Measurements from ENCODE around the gene GABRG3. TPM values are rescaled to one million over a fixed set of nuclear protein-coding genes. Genes with fewer than 3 reads are reported as not detected.

The GABRG3 gene
- total RNA-seq, 1 experiment from 2014 or later, result 0.15 TPM

DNA sequence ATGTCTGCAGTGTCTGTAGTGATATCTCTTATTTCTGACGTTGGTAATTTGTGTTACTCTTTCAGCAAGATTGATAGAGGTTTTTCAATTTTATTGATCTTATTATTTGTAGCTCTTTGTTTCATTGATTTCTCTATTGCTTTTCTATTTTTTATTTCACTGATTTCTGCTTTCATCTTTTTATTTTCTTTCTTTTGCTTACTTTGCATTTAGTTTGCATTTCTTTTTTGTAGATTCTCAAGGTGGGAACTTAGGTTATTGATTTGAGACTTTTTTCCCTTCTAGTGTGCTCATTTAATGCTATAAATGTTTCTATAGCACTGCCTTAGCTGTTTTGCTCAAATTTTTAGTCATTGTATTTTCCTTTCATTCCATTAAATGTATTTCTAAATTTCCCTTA lies 49.5 kb upstream of the GABRG3 start:
- Histone ChIP-seq H3K14ac (ENCODE audit: insufficient read depth, low read length) (no peak overlapping the region), H4K20me1 (ENCODE audit: control insufficient read depth, insufficient read depth, insufficient read length) (no peaks in the 10 kb centered on the region), H2BK15ac (ENCODE audit: low read depth, low read length) (no peak overlapping the region), H3K56ac (ENCODE audit: insufficient read length, low read depth, low read length) (no peak overlapping the region), H3K18ac (ENCODE audit: insufficient read length, low read depth, low read length) (no peak overlapping the region), H4K8ac (replicated peaks; ENCODE audit: insufficient read length, low read depth, low read length) (no peak overlapping the region), H2AK5ac (ENCODE audit: insufficient read length, low read length) (no peak overlapping the region), H3K79me1 (ENCODE audit: insufficient read depth, low read depth, low read length, poor library complexity, severe bottlenecking) (no peaks in the 10 kb centered on the region), H2AFZ (ENCODE audit: low read length) (no peak overlapping the region), H3K79me2 (ENCODE audit: insufficient read depth, low read length) (no peaks in the 10 kb centered on the region), H2BK20ac (ENCODE audit: low read depth, low read length, poor library complexity, severe bottlenecking) (no peak overlapping the region), H3K4ac (ENCODE audit: low read depth, low read length) (no peak overlapping the region), H4K5ac (ENCODE audit: insufficient read length, low read depth, low read length) (no peak overlapping the region), H3K4me1 (ENCODE audit: insufficient read depth, low read length) (no peaks in the 10 kb centered on the region), H4K91ac (ENCODE audit: insufficient read length, low read depth, low read length) (no peak overlapping the region), H2BK5ac (ENCODE audit: insufficient read length, low read length) (no peak overlapping the region), H3K23ac (ENCODE audit: insufficient read length, low read depth, low read length) (no peak overlapping the region), H3K27me3 (ENCODE audit: insufficient read depth, low read length) (no peaks in the 10 kb centered on the region), H3K4me2 (ENCODE audit: insufficient read depth, insufficient read length, low read length) (no peak overlapping the region), H3K9ac (ENCODE audit: extremely low read depth, insufficient read length, low read length) (no peak overlapping the region), H3K9me3 (ENCODE audit: control insufficient read depth, low read depth, low read length) (no peaks in the 10 kb centered on the region), H3K23me2 (ENCODE audit: insufficient read length, low read depth, low read length, poor library complexity, severe bottlenecking) (no peaks in the 10 kb centered on the region), H2BK120ac (ENCODE audit: low read depth, low read length, poor library complexity, severe bottlenecking) (no peak overlapping the region), H3T11ph (ENCODE audit: low read length) (no peak overlapping the region), H3K27ac (ENCODE audit: insufficient read length, low read depth, low read length) (no peak overlapping the region), H2BK12ac (ENCODE audit: insufficient read length, low read depth, low read length) (no peak overlapping the region)
- Mint-ChIP-seq H3K36me3 (ENCODE audit: insufficient read depth in 1 of 3, low read depth in 3 of 3) (peaks cover 9 to 12% (median 10%) of the 10 kb centered on the region in 3 experiments; a peak in 6 of 7 replicates), H3K9me3 (peaks cover 10 to 13% of the 10 kb centered on the region in 2 experiments), H3K4me1 (no peaks in the 10 kb centered on the region), H3K27me3 (ENCODE audit: low read depth) (no peaks in the 10 kb centered on the region), H3K27ac (no peak overlapping the region), H3K4me3 (no peak overlapping the region)
- no peak for TF ChIP-seq CTCF (conservative IDR thresholded peaks at IDR 0.05)
- no CpG with 5 or more reads among the region's 1 CpG for WGBS (ENCODE audit: extremely low coverage, insufficient read length, low lambda C conversion rate)
- DNase-seq, result no peak
